Stimulated activated CD4-positive, alpha-beta T cell treated with anti-CD3 and anti-CD28 coated beads, Interleukin-12 subunit alpha, Interleukin-12 subunit beta, amount 100 ng/mL, for 24 hours (primary cell): Measurements from ENCODE around the gene RHOT2.
A peak's percentile ranks its signal among the peaks of the same experiment; 100 is the strongest.

Experiments
- DNase-seq, 2 experiments: peaks; one replicate each; pipeline ENCODE4 v3.0.0-alpha.2; 2020; ENCODE audit warnings: low read depth in 2 of 2

Gene RHOT2

GRCh38 chr16:695355-696089 lies 27.6 kb downstream of the RHOT2 start:
- DNase-seq, result peak in 1 of 2 experiments; percentile 63

GRCh38 chr16:698911-699671 lies 31.2 kb downstream of the RHOT2 start:
- DNase-seq, result no peak

- DNase-seq, result no peak
Observed at GRCh38 chr16:700684-701584, 33.0 kb downstream of the RHOT2 start.

GRCh38 chr16:702341-702740 lies 34.4 kb downstream of the RHOT2 start:
- DNase-seq, result no peak

- no peak for DNase-seq
Observed at GRCh38 chr16:703406-703805, 35.5 kb downstream of the RHOT2 start.

- no peak for DNase-seq
Observed at GRCh38 chr16:704047-704446, 36.1 kb downstream of the RHOT2 start.

- no peak for DNase-seq
Observed at GRCh38 chr16:704552-705380, 36.8 kb downstream of the RHOT2 start.

GRCh38 chr16:705431-706188 lies 37.7 kb downstream of the RHOT2 start, which contains the start of gene FBXL16:
Gene FBXL16, minus strand, starts transcription at chr16:705801. Its CDS starts 8,396 bp downstream, at chr16:697405.
- DNase-seq, result no peak

- no peak for DNase-seq
Observed at GRCh38 chr16:706189-707061, 38.5 kb downstream of the RHOT2 start.

- DNase-seq, result no peak
Observed at GRCh38 chr16:707062-707538, 39.2 kb downstream of the RHOT2 start.

GRCh38 chr16:708019-708418 lies 40.1 kb downstream of the RHOT2 start:
- no peak for DNase-seq

- no peak for DNase-seq
Observed at GRCh38 chr16:708959-709358, 41.0 kb downstream of the RHOT2 start.

GRCh38 chr16:709566-710499 lies 41.9 kb downstream of the RHOT2 start:
- no peak for DNase-seq

- no peak for DNase-seq
Observed at GRCh38 chr16:710500-711075, 42.7 kb downstream of the RHOT2 start.

GRCh38 chr16:711084-711483 lies 43.2 kb downstream of the RHOT2 start:
- DNase-seq, result no peak

- peak; percentile 49 to 72 for DNase-seq
Observed at GRCh38 chr16:711548-712320, 43.8 kb downstream of the RHOT2 start.

- DNase-seq, result peak in 1 of 2 experiments; percentile 62
Observed at GRCh38 chr16:712740-713250, 44.9 kb downstream of the RHOT2 start.
